CD14-positive monocyte (primary cell): ENCODE measurements around the gene KCNMA1. TPM values are rescaled to one million over a fixed set of nuclear protein-coding genes. Genes with fewer than 3 reads are reported as not detected.

Experiments
- DNase-seq, 3 donors: peaks; one replicate each; pipeline ENCODE4 v3.0.0-alpha.2; 2011 to 2022
- H2AFZ ChIP-seq: 2 replicates; pipeline ENCODE4 v1.6.0; 2012; ENCODE audit warnings: mild to moderate bottlenecking, low read depth, low read length, inconsistent platforms; ENCODE audit not compliant: insufficient read depth, poor library complexity, severe bottlenecking
- H3K27ac ChIP-seq, 2 donors: 1 replicate in 1 of 2; 2 replicates in 1 of 2; pipeline ENCODE4 v1.5.1; 2012 to 2013; ENCODE audit warnings: low read length in 2 of 2, control low read depth in 1 of 2, inconsistent platforms in 1 of 2, low read depth in 1 of 2, mild to moderate bottlenecking in 1 of 2
- H3K27me3 ChIP-seq, 2 donors: one replicate each; pipeline versions ENCODE4 v1.6.0 to v1.6.1; 2011 to 2013; ENCODE audit warnings: low read length in 2 of 2; ENCODE audit not compliant: control insufficient read depth in 2 of 2, insufficient read depth in 2 of 2
- H3K36me3 ChIP-seq, 2 donors: replicated peaks in 1 of 2; 1 replicate in 1 of 2; 2 replicates in 1 of 2; pipeline versions ENCODE4 v1.5.1 to v1.6.1; 2012 to 2013; ENCODE audit warnings: low read length in 2 of 2, control low read depth in 1 of 2, inconsistent platforms in 1 of 2, mild to moderate bottlenecking in 1 of 2; ENCODE audit not compliant: insufficient read depth in 2 of 2, control insufficient read depth in 1 of 2
- H3K4me1 ChIP-seq, 2 donors: 1 replicate in 1 of 2; 2 replicates in 1 of 2; pipeline versions ENCODE4 v1.5.1 to v1.6.1; 2012 to 2013; ENCODE audit warnings: low read length in 2 of 2, control low read depth in 1 of 2, inconsistent platforms in 1 of 2, mild to moderate bottlenecking in 1 of 2, moderate library complexity in 1 of 2; ENCODE audit not compliant: insufficient read depth in 2 of 2, control insufficient read depth in 1 of 2
- H3K4me2 ChIP-seq: replicated peaks from 2 replicates; pipeline ENCODE3; 2012; ENCODE audit warnings: low read length, moderate library complexity, mild to moderate bottlenecking; ENCODE audit not compliant: poor library complexity, severe bottlenecking; ENCODE audit errors: extremely low read depth
- H3K4me3 ChIP-seq, 3 experiments: fragments of 200-600 bp in 1 of 3; sonication (generic) in 1 of 3; replicated peaks in 1 of 3; 1 replicate in 2 of 3; 2 replicates in 1 of 3; pipeline ENCODE4 v1.5.1; 2011 to 2013; ENCODE audit warnings: low read length in 3 of 3, mild to moderate bottlenecking in 3 of 3, control low read depth in 2 of 3, low read depth in 2 of 3, inconsistent platforms in 1 of 3, moderate library complexity in 1 of 3
- H3K79me2 ChIP-seq: 2 replicates; pipeline ENCODE4 v1.6.0; 2012; ENCODE audit warnings: mild to moderate bottlenecking, control low read depth, inconsistent platforms, low read length, moderate library complexity; ENCODE audit not compliant: insufficient read depth
- H3K9ac ChIP-seq: 2 replicates; pipeline ENCODE4 v1.6.0; 2017; ENCODE audit warnings: low read length, mild to moderate bottlenecking; ENCODE audit not compliant: insufficient read depth, poor library complexity, severe bottlenecking
- H3K9me3 ChIP-seq, 2 donors: replicated peaks in 1 of 2; 1 replicate in 1 of 2; 2 replicates in 1 of 2; pipeline versions ENCODE4 v1.5.1 to v1.6.1; 2012 to 2013; ENCODE audit warnings: low read length in 2 of 2, control low read depth in 1 of 2; ENCODE audit not compliant: control insufficient read depth in 1 of 2, insufficient read depth in 1 of 2
- H4K20me1 ChIP-seq: 2 replicates; pipeline ENCODE4 v1.6.0; 2012; ENCODE audit warnings: mild to moderate bottlenecking, low read length, control low read depth, moderate library complexity; ENCODE audit not compliant: insufficient read depth
- H3K27ac Mint-ChIP-seq, 7 donors: one replicate each; pipeline ENCODE4 v1.8.0; 2020; ENCODE audit warnings: mild to moderate bottlenecking in 7 of 7, mixed read lengths in 7 of 7, moderate library complexity in 6 of 7, inconsistent platforms in 2 of 7
- H3K27me3 Mint-ChIP-seq, 3 donors: one replicate each; pipeline ENCODE4 v1.8.0; 2021 to 2022; ENCODE audit warnings: low read depth in 3 of 3, mild to moderate bottlenecking in 3 of 3, mixed read lengths in 3 of 3, moderate library complexity in 3 of 3, inconsistent platforms in 1 of 3
- H3K36me3 Mint-ChIP-seq, 2 donors: one replicate each; pipeline ENCODE4 v1.8.0; 2020; ENCODE audit warnings: mixed read lengths in 2 of 2, inconsistent platforms in 1 of 2, mild to moderate bottlenecking in 1 of 2
- H3K4me1 Mint-ChIP-seq: one replicate; pipeline ENCODE4 v1.8.0; 2020; ENCODE audit warnings: mild to moderate bottlenecking, mixed read lengths
- H3K4me3 Mint-ChIP-seq, 2 donors: one replicate each; pipeline ENCODE4 v1.8.0; 2020; ENCODE audit warnings: mild to moderate bottlenecking in 2 of 2, mixed read lengths in 2 of 2, moderate library complexity in 1 of 2
- H3K9me3 Mint-ChIP-seq, 7 donors: one replicate each; pipeline ENCODE4 v1.8.0; 2020 to 2022; ENCODE audit warnings: mixed read lengths in 7 of 7, mild to moderate bottlenecking in 6 of 7, moderate library complexity in 6 of 7, inconsistent platforms in 2 of 7
- whole genome bisulfite sequencing: methylation state at CpG from one replicate; pipeline ENCODE4 v1.1.5; 2013; ENCODE audit warnings: missing lambda C conversion rate; ENCODE audit not compliant: insufficient coverage; 5-methylcytosine and 5-hydroxymethylcytosine counted together
- intact Hi-C, 2 donors: fragments of 100-400 bp; cut with micrococcal nuclease; formaldehyde crosslinking; loops; one replicate each; pipeline versions ENCODE4 v1.15.0 to v1.15.1; 2023
- polyA plus RNA-seq, 3 donors: library from polyadenylated mRNA; depleted of rRNA in 1 of 3; unstranded in 2 of 3; stranded (reverse) in 1 of 3; fragments of 300-500 nt in 2 of 3; fragments of >200 nt in 1 of 3; fragmentation: Illumina TruSeq in 2 of 3; gene quantifications; 1 replicate in 2 of 3; 2 replicates in 1 of 3; pipeline ENCODE4 v1.2.3, GENCODE V29; 2012 to 2021
- TF ChIP-seq, protein P1 (sequence below): fragments of 200-600 bp; IDR thresholded peaks from one replicate; pipeline ENCODE4 v1.8.0; 2022; ENCODE audit warnings: antibody characterized with exemption, mild to moderate bottlenecking

The KCNMA1 gene
- polyA plus RNA-seq, 3 donors = 0.11 to 1.0 TPM; not detected in 1

DNA sequence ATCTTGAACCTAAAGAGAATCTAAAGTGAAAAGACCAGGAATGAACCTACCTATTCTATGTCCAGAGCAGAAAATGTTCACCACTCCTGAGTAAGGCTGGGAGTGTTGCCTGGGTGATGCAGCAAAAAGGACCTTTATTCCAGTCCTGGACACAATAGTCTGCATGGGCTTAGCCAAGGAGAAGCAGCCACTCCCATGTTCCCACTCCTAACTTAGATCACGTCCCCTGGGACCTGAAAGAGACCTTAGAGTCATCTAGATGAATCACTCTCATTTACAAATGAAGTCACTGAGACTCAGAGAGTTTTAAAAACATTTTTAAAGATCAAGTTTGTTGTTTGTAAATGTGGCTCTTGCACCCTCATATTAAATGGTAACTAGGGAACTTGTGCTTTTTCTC lies 763.4 kb downstream of the KCNMA1 start:
- no peak for DNase-seq
- Histone ChIP-seq H3K27me3 (peaks cover 0 to 9% of the 10 kb centered on the region in 2 donors), H3K36me3 (no peaks in the 10 kb centered on the region), H3K9me3 (no peaks in the 10 kb centered on the region), H3K79me2 (no peaks in the 10 kb centered on the region), H3K9ac (no peak overlapping the region), H4K20me1 (no peaks in the 10 kb centered on the region), H3K27ac (no peak overlapping the region), H3K4me3 (no peak overlapping the region), H3K4me2 (no peak overlapping the region), H3K4me1 (no peaks in the 10 kb centered on the region), H2AFZ (no peak overlapping the region)
- H3K36me3 Mint-ChIP-seq = no peaks in the 10 kb centered on the region
- H3K27me3 Mint-ChIP-seq = peaks cover 2 to 7% (median 5%) of the 10 kb centered on the region in 3 donors
- H3K4me3 Mint-ChIP-seq = no peak overlapping the region
- peaks cover 0 to 3% (median 0%) of the 10 kb centered on the region in 7 donors for H3K9me3 Mint-ChIP-seq
- no CpG with 5 or more reads among the region's 1 CpG for WGBS
- H3K4me1 Mint-ChIP-seq = peaks cover 7% of the 10 kb centered on the region
- TF ChIP-seq, protein P1, sequence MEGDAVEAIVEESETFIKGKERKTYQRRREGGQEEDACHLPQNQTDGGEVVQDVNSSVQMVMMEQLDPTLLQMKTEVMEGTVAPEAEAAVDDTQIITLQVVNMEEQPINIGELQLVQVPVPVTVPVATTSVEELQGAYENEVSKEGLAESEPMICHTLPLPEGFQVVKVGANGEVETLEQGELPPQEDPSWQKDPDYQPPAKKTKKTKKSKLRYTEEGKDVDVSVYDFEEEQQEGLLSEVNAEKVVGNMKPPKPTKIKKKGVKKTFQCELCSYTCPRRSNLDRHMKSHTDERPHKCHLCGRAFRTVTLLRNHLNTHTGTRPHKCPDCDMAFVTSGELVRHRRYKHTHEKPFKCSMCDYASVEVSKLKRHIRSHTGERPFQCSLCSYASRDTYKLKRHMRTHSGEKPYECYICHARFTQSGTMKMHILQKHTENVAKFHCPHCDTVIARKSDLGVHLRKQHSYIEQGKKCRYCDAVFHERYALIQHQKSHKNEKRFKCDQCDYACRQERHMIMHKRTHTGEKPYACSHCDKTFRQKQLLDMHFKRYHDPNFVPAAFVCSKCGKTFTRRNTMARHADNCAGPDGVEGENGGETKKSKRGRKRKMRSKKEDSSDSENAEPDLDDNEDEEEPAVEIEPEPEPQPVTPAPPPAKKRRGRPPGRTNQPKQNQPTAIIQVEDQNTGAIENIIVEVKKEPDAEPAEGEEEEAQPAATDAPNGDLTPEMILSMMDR = no peak
- intact Hi-C loops = no loop called here
- H3K27ac Mint-ChIP-seq = no peak overlapping the region

DNA sequence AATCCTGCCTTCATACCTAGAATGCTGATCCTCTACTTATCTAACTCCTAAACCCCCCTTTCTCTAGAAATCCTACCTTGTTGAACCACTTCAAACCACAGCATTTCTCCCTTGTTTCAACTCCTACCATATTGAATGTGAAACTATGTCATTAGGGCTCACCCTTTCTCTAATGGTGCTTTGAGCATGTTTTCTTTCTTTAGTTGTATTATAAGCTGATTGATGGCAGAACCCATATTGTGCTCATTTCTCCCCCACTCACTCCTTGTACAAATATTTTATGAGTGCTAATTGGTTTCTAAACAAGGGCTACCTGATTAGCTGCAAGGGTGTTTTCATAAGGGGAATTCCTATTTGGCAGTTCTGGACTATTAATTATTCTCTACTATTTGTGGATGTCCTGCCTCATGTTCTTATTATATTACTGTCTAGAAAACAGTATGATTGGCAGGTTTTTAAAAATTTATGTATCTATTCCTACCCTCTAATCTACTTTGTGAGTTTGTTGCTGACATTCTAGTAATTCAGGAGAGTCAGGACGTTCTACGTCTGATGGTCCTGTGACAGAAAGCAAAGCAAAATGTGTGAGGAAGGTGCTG lies 765.8 kb downstream of the KCNMA1 start:
- TF ChIP-seq, protein P1 = no peak
- intact Hi-C loops = no loop called here
- no peaks in the 10 kb centered on the region for H4K20me1 ChIP-seq
- H3K27me3 ChIP-seq = peaks cover 0 to 2% of the 10 kb centered on the region in 2 donors
- no peak overlapping the region for H3K4me3 Mint-ChIP-seq
- H3K4me1 Mint-ChIP-seq = no peaks in the 10 kb centered on the region
- H3K79me2 ChIP-seq = no peaks in the 10 kb centered on the region
- no peaks in the 10 kb centered on the region for H3K36me3 ChIP-seq
- no peak for DNase-seq
- no peaks in the 10 kb centered on the region for H3K9me3 ChIP-seq
- H2AFZ ChIP-seq = no peak overlapping the region
- peaks cover 0 to 3% (median 0%) of the 10 kb centered on the region in 7 donors for H3K9me3 Mint-ChIP-seq
- no peaks in the 10 kb centered on the region for H3K36me3 Mint-ChIP-seq
- H3K4me3 ChIP-seq = no peak overlapping the region
- H3K4me2 ChIP-seq = no peak overlapping the region
- H3K4me1 ChIP-seq = no peaks in the 10 kb centered on the region
- peaks cover 0 to 9% (median 2%) of the 10 kb centered on the region in 3 donors for H3K27me3 Mint-ChIP-seq
- no peak overlapping the region for H3K27ac ChIP-seq
- H3K27ac Mint-ChIP-seq = no peak overlapping the region
- no CpG with 5 or more reads among the region's 2 CpGs for WGBS
- H3K9ac ChIP-seq = no peak overlapping the region
